ENCODE results near the gene MIA2. TPM values are rescaled to one million over a fixed set of nuclear protein-coding genes. Genes with fewer than 3 reads are reported as not detected.

Gene MIA2
- total RNA-seq, 1 donor from 2014 or later, result 34.7 TPM

- Mint-ChIP-seq H3K36me3 (ENCODE audit: insufficient read depth) (peaks cover 24% of the 10 kb centered on the region), H3K4me1 (ENCODE audit: low read depth) (peaks cover 10% of the 10 kb centered on the region), H3K9me3 (ENCODE audit: low read depth) (peaks cover 21% of the 10 kb centered on the region), H3K27me3 (no peaks in the 10 kb centered on the region), H3K4me3 (ENCODE audit: low read depth) (no peak overlapping the region), H3K27ac (no peak overlapping the region)
- no peak for DNase-seq (ENCODE audit: low spot score, unreplicated experiment)
- TF ChIP-seq, protein P1, sequence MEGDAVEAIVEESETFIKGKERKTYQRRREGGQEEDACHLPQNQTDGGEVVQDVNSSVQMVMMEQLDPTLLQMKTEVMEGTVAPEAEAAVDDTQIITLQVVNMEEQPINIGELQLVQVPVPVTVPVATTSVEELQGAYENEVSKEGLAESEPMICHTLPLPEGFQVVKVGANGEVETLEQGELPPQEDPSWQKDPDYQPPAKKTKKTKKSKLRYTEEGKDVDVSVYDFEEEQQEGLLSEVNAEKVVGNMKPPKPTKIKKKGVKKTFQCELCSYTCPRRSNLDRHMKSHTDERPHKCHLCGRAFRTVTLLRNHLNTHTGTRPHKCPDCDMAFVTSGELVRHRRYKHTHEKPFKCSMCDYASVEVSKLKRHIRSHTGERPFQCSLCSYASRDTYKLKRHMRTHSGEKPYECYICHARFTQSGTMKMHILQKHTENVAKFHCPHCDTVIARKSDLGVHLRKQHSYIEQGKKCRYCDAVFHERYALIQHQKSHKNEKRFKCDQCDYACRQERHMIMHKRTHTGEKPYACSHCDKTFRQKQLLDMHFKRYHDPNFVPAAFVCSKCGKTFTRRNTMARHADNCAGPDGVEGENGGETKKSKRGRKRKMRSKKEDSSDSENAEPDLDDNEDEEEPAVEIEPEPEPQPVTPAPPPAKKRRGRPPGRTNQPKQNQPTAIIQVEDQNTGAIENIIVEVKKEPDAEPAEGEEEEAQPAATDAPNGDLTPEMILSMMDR (IDR thresholded peaks at IDR 0.05; ENCODE audit: unreplicated experiment), result no peak
These were observed 131.6 kb downstream of the MIA2 start for GRCh38 chr14:39365354-39365753.

GRCh38 chr14:39366460-39367386 lies 133.0 kb downstream of the MIA2 start:
- H3K4me3 Mint-ChIP-seq (ENCODE audit: low read depth), result no peak overlapping the region
- peaks cover 10% of the 10 kb centered on the region for H3K4me1 Mint-ChIP-seq (ENCODE audit: low read depth)
- no peak for DNase-seq (ENCODE audit: low spot score, unreplicated experiment)
- no peak overlapping the region for H3K27ac Mint-ChIP-seq
- H3K9me3 Mint-ChIP-seq (ENCODE audit: low read depth), result peaks cover 16% of the 10 kb centered on the region
- H3K27me3 Mint-ChIP-seq, result no peaks in the 10 kb centered on the region
- peaks cover 19% of the 10 kb centered on the region for H3K36me3 Mint-ChIP-seq (ENCODE audit: insufficient read depth)
- TF ChIP-seq, protein P1 (IDR thresholded peaks at IDR 0.05; ENCODE audit: unreplicated experiment), result no peak

DNA sequence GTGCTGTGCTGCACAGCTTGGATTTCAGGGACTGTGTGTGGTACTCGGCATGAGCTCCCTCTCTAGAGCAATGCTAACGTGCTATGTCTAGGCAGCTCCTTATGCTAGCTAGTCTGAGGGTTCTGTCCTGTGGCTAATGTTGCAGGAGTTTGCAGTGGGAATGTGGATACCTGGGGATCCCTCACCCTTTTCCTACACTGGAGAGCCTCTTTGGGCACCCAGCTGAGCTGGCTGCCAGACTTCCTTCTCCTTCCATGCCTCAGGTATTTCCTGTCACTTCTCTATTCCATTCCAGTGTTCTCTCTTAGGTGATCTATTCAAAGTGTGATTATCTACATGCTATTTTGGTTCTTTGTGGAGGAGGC lies 133.7 kb downstream of the MIA2 start:
- H3K4me3 Mint-ChIP-seq (ENCODE audit: low read depth), result no peak overlapping the region
- H3K36me3 Mint-ChIP-seq (ENCODE audit: insufficient read depth), result peaks cover 16% of the 10 kb centered on the region
- H3K27me3 Mint-ChIP-seq, result no peaks in the 10 kb centered on the region
- H3K4me1 Mint-ChIP-seq (ENCODE audit: low read depth), result peaks cover 10% of the 10 kb centered on the region
- TF ChIP-seq, protein P1 (IDR thresholded peaks at IDR 0.05; ENCODE audit: unreplicated experiment), result no peak
- no peak overlapping the region for H3K27ac Mint-ChIP-seq
- DNase-seq (ENCODE audit: low spot score, unreplicated experiment), result no peak
- H3K9me3 Mint-ChIP-seq (ENCODE audit: low read depth), result peaks cover 16% of the 10 kb centered on the region

DNA sequence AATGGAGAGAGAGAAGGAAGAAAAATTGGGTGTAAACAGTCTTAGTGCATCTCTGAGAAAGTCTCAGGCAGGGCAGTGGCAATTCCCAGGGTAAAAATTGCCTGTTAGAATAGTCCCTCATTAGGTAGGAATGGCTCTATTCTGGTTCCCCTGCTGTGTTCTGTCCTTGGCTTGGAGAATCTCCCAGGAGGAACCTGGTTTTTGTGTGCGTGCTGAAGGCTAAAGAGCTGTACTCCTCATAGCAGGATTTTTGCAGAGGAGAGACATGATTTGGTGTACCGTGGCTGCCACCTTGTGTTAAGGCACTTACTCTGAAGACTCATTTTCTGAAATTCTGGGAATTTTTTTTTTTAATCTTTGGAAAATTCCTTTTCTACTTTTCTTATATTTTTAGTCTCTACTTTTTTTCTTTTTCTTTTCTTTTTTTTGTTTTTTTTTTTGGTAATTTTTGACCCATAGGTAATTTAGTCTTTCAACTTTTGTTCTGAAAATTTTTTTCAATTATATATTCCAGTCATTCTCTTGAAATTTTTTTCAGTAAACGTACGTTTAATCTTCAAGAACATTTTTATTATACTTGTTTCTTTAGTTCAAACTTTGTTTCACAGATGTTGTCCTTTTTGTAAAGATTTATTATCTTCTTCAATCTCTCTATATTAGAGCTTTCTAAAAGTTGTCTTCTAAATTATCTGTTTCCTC lies 134.7 kb downstream of the MIA2 start:
- Mint-ChIP-seq H3K27me3 (no peaks in the 10 kb centered on the region), H3K4me3 (ENCODE audit: low read depth) (no peak overlapping the region), H3K4me1 (ENCODE audit: low read depth) (peaks cover 10% of the 10 kb centered on the region), H3K36me3 (ENCODE audit: insufficient read depth) (peaks cover 13% of the 10 kb centered on the region), H3K27ac (no peak overlapping the region), H3K9me3 (ENCODE audit: low read depth) (peaks cover 16% of the 10 kb centered on the region)
- TF ChIP-seq, protein P1 (IDR thresholded peaks at IDR 0.05; ENCODE audit: unreplicated experiment), result peak; percentile 81
- peak; percentile 22 for DNase-seq (ENCODE audit: low spot score, unreplicated experiment)

GRCh38 chr14:39369029-39369428 lies 135.3 kb downstream of the MIA2 start:
- H3K27ac Mint-ChIP-seq, result no peak overlapping the region

More at GRCh38 chr14:39369029-39369428, 135.3 kb downstream of the MIA2 start:
- H3K4me1 Mint-ChIP-seq (ENCODE audit: low read depth), result peaks cover 10% of the 10 kb centered on the region
- TF ChIP-seq, protein P1 (IDR thresholded peaks at IDR 0.05; ENCODE audit: unreplicated experiment), result no peak
- no peaks in the 10 kb centered on the region for H3K27me3 Mint-ChIP-seq
- peaks cover 9% of the 10 kb centered on the region for H3K36me3 Mint-ChIP-seq (ENCODE audit: insufficient read depth)
- no peak overlapping the region for H3K4me3 Mint-ChIP-seq (ENCODE audit: low read depth)
- DNase-seq (ENCODE audit: low spot score, unreplicated experiment), result no peak
- H3K9me3 Mint-ChIP-seq (ENCODE audit: low read depth), result peaks cover 11% of the 10 kb centered on the region
